ENCODE results near the gene PPP1R7. TPM values are rescaled to one million over a fixed set of nuclear protein-coding genes. Genes with fewer than 3 reads are reported as not detected.

PPP1R7 gene
- total RNA-seq, 1 donor, result 27.2 TPM

GRCh38 chr2:241226723-241227572, 76.7 kb downstream of the PPP1R7 start:
- H3K27me3 ChIP-seq (ENCODE audit: insufficient read depth, low read length), result no peaks in the 10 kb centered on the region
- H3K4me3 ChIP-seq (ENCODE audit: low read length), result no peak overlapping the region
- no peaks in the 10 kb centered on the region for H3K9me3 ChIP-seq (ENCODE audit: low read depth, low read length)
- H3K4me1 ChIP-seq (ENCODE audit: insufficient read depth, low read length), result no peaks in the 10 kb centered on the region

DNA sequence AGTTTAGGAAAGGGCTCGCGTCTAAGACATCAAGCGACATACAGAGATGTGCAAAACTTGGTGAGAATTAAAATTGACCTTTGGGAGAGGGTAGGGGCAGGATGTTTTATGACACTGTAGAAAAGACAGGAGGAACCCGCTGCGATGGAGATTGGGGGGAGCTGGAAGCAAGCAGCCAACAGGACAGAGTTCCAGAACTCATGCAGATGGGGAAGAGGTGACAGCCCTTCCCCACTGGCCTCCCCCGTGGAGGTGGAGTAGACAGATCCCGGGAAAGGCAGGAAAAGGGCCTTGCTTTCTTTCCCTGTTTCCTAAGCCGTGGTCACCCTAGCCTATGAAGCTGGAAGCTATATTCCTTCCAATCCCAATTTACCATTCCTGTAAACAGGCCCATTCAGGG, 77.3 kb downstream of the PPP1R7 start:
- H3K4me1 ChIP-seq (ENCODE audit: insufficient read depth, low read length), result no peaks in the 10 kb centered on the region
- H3K9me3 ChIP-seq (ENCODE audit: low read depth, low read length), result no peaks in the 10 kb centered on the region
- H3K4me3 ChIP-seq (ENCODE audit: low read length), result no peak overlapping the region
- H3K27me3 ChIP-seq (ENCODE audit: insufficient read depth, low read length), result no peaks in the 10 kb centered on the region

DNA sequence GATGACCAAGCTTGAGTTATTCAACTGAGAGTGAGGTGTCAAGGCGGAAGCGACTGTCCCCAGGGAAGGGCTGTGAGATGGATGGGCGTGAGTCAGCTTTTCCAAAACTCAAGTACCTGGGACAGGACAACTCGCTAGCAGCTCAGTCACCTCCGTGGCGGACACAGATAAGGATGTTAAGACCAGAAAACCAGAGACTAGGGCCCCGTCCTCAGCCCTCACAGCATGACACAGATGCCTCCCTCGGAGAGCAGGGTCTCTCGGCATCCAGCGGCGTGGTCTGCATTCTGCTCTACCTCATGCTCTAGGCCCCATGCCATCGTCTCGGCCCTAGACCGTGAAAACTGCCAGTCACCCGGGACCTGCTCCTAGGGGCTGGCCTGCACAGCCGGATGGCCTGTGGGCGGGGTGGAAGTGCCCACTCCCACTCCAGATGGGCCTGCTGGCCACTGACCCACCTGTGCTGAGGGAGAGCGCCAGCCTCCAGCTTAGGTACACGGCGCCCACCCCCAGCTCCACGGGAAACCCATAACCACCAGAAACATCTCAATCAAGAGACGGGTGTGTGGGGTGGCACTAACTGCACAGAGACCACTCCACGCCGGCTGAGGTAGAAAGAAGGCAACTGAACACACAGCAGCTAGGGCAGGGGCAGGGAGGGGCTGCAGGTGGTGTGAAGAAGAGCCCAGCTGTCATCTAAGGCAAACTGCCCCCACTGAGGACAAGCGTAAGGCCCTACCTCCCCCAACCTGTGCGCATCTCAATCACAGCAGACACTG, 78.0 kb downstream of the PPP1R7 start:
- no peak overlapping the region for H3K4me3 ChIP-seq (ENCODE audit: low read length)
- no peaks in the 10 kb centered on the region for H3K27me3 ChIP-seq (ENCODE audit: insufficient read depth, low read length)
- no peaks in the 10 kb centered on the region for H3K9me3 ChIP-seq (ENCODE audit: low read depth, low read length)
- no peaks in the 10 kb centered on the region for H3K4me1 ChIP-seq (ENCODE audit: insufficient read depth, low read length)

DNA sequence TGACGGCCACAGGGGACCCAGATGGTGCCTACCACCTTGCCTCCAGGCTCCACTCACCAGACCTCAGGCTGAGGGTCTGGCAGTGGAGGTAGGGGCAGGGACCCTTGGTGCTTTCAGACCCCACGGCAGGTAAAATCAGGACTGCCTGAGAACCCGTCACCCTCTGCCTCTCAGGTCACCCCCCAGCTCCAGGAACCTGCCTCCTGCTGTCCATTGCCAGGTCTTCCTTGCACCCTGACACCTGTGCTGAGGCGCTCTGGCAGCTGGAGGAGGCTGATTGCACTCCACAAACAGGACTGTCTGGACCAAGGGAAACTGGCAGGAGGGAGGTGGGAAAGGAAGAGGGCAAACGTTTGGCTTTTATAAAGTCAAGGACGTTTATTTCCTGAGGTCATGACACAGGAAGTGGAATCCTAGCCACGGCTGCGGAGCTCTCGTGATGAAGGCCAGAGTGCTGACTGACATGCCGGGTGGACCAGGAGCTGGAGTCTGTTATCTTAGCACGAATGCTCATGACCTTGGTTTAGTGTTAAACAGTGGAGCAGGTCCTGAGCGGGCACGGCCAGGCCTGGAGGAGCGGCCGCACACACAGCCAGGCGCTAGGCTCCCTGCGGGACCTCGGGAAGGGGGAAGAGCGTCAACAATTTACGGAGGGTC, 78.7 kb downstream of the PPP1R7 start:
- no peaks in the 10 kb centered on the region for H3K4me1 ChIP-seq (ENCODE audit: insufficient read depth, low read length)
- no peak overlapping the region for H3K4me3 ChIP-seq (ENCODE audit: low read length)
- H3K9me3 ChIP-seq (ENCODE audit: low read depth, low read length), result no peaks in the 10 kb centered on the region
- no peaks in the 10 kb centered on the region for H3K27me3 ChIP-seq (ENCODE audit: insufficient read depth, low read length)

DNA sequence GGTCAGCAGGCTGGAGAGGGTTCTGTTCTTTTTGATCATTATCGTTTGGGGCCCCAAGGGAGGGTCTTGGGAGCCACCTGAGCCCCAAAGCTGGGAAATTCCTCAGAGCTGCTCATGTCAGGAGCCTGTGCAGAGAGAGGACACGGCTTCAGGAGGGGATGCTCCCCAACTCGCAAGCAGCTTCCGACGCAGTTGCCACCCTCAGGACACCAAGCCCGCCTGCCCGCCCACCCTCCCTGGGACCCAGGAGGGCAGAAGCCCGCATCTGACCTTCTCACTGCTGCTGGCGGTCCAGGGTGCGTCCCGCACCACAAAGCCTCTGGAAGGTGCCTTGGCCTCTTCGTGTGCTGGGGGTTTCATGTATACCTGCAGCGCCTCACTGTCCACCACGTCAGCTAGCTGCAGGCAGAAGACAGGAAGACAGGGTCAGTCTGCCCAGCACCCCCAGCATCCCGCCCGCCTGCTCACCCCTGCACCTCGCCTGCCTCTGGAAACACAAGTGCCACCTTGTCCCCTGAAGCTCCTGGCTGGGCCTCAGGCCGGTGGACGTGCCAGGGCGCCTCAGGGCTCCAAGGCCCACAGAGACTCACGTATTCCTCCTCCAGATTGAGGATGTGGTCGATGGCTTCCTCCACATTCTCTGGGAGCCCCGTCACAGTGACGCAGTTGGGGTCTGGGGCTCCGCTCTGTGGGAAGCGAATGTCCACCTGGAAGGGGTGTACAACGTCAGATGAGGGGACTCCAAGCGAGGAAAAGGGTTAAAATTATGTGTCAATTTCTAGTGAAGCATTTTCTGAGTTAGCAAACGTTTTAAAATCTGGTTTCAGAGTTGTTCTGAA, 79.5 kb downstream of the PPP1R7 start:
- Histone ChIP-seq H3K9me3 (ENCODE audit: low read depth, low read length) (no peaks in the 10 kb centered on the region), H3K4me1 (ENCODE audit: insufficient read depth, low read length) (no peaks in the 10 kb centered on the region), H3K27me3 (ENCODE audit: insufficient read depth, low read length) (no peaks in the 10 kb centered on the region), H3K4me3 (ENCODE audit: low read length) (no peak overlapping the region)

GRCh38 chr2:241230435-241230834, 80.2 kb downstream of the PPP1R7 start:
- Histone ChIP-seq H3K4me3 (ENCODE audit: low read length) (no peak overlapping the region), H3K9me3 (ENCODE audit: low read depth, low read length) (no peaks in the 10 kb centered on the region), H3K27me3 (ENCODE audit: insufficient read depth, low read length) (no peaks in the 10 kb centered on the region), H3K4me1 (ENCODE audit: insufficient read depth, low read length) (no peaks in the 10 kb centered on the region)

DNA sequence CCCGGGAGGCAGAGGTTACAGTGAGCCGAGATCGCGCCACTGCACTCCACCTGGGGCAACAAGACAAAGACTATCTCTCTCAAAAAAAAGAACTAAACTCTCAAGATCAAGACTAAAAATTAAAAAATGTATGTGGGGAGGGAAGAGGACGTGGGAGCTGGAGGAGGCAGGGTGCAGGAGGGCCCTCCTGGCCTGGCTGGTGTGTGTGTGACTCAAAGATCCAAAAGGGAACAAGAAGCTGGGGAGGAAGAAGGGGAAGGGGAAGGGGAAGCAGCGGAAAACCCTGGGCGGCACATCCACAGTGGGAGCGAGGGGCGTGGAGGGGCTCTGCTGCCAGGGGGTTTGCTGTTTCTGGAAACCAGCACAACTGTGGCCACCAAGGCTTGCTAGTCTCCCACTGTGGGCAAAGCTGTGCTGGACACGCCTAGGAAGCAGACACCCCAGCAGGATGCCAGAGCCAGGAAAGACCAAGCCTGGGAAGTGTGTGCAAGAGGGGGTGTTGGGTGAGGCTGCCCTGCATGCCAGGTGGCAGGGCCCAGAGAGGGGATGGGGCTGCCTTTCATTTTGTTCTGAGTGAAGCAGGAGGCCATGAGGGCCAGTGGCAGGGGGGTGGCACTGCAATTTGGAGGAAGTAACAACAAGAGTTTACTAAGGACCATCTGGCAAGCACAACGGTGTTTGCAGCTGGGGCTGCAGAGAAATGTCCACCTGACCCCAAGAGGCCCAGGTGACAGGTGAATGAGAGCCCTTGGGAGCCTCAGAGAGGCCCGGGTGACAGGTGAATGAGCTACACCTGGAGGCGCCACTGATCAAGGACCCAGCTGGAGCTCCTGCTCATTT, 82.7 kb downstream of the PPP1R7 start:
- no peaks in the 10 kb centered on the region for H3K4me1 ChIP-seq (ENCODE audit: insufficient read depth, low read length)
- no peak overlapping the region for H3K4me3 ChIP-seq (ENCODE audit: low read length)
- H3K9me3 ChIP-seq (ENCODE audit: low read depth, low read length), result no peaks in the 10 kb centered on the region
- no peaks in the 10 kb centered on the region for H3K27me3 ChIP-seq (ENCODE audit: insufficient read depth, low read length)

Other genes starting within 250 kb of the PPP1R7 start
- not detected for gene CROCC2, start 244.1 kb upstream of the PPP1R7 start, total RNA-seq
- gene SNED1, start 151.8 kb upstream of the PPP1R7 start, total RNA-seq, result 8.2 TPM
- 103 TPM for gene MTERF4, start 48.2 kb upstream of the PPP1R7 start, total RNA-seq
- gene PASK, start 995 bp upstream of the PPP1R7 start, total RNA-seq, result 101 TPM
- 0.10 TPM for gene ANO7, start 38.2 kb downstream of the PPP1R7 start, total RNA-seq
- 121 TPM for gene HDLBP, start 165.2 kb downstream of the PPP1R7 start, total RNA-seq
- gene SEPTIN2, start 165.5 kb downstream of the PPP1R7 start, total RNA-seq, result 218 TPM
- 27.6 TPM for gene FARP2, start 205.8 kb downstream of the PPP1R7 start, total RNA-seq